Fibroblast of gingiva (primary cell): ENCODE data around the gene PPP2R2B.
"Not testable (repeated sequence)": the region's sequence is repeated elsewhere in the genome, so short reads cannot be mapped to it uniquely, and the experiment has no call there.

ENCODE experiments used
- DNase-seq: peaks from one replicate; pipeline ENCODE4 v3.0.0-alpha.2; 2011; ENCODE audit warnings: low read depth

PPP2R2B gene

GRCh38 chr5:146652547-146652946 is 226.0 kb downstream of the PPP2R2B start:
- DNase-seq, result no peak

- no peak for DNase-seq
These were observed 230.8 kb downstream of the PPP2R2B start for GRCh38 chr5:146647656-146648199.

GRCh38 chr5:146646441-146646840 is 232.1 kb downstream of the PPP2R2B start:
- no peak for DNase-seq

DNA sequence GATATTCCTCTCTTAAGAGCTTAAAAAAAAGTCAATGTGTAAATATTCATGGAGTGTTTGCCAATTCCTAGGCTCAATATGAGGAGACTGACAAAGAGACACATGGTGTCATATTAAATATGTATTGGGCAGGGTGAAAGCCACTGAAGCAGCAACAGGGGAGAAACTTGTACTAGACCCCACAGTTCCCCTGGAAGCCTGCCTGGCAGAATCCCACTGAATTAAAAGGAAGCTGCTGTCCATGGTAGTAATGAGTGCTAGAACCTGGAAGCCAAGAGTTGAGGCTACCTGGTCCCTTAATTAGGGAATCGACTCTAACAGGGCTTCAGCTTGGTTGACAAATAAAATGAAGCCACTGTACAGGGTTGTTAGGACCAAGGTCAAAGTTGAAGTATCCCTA is 233.2 kb downstream of the PPP2R2B start:
- no peak for DNase-seq

DNA sequence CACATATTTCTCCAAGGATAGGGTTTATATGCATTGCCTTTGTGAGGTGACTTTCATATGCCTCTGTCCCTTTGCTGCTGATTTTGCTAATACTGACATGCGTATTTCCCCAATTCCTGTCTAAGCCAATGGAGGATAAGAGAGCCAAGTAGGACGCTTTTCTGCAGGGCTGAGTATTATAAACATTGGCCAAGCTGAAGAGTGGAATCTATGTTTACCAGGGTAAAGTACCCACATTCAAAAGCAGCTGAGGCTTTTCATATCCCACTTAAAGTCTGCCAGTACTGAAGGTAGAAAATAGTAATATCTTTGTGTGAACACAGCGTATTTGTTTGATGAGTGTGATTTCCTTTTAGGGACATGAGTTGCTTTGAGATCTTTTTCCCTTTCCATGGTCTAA is 233.7 kb downstream of the PPP2R2B start:
- no peak for DNase-seq

DNA sequence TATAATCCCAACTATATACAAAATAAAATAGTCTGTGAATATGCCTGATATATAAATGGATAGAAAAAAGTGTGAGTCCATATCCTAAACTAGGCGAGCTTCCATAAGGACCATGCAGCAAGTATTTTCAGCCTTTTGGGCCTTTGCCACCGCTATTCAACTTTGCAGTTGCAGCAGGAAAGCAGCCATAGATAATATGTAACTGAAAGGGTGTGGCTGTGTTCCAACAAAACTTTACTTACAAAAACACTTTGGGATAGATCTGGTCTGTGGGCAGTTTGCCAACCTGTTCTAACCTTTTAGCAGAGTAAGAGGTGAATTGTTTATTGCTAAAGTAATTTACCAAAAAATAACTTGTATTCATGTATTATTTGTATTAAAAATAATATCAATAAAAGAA is 234.8 kb downstream of the PPP2R2B start:
- DNase-seq, result no peak

DNA sequence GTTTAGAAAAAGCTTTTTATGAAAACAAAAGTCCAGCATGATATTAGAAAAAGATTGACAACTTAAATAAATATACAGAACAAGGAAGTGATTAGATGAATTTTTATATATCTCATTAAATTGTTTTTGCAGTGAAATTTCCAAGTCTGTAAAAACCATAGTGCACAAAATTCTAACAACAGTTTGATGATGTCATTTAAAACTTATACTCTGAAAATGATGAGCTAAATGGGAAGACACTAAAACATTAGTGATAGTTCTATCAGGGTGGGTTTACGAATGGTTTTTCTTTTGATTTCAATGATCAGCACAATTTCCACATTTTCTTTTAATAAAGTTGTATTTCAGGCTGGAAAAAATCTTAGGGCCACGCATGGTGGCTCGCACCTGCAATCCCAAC is 236.1 kb downstream of the PPP2R2B start:
- no peak for DNase-seq

GRCh38 chr5:146641941-146642340 is 236.6 kb downstream of the PPP2R2B start:
- DNase-seq, result no peak

DNA sequence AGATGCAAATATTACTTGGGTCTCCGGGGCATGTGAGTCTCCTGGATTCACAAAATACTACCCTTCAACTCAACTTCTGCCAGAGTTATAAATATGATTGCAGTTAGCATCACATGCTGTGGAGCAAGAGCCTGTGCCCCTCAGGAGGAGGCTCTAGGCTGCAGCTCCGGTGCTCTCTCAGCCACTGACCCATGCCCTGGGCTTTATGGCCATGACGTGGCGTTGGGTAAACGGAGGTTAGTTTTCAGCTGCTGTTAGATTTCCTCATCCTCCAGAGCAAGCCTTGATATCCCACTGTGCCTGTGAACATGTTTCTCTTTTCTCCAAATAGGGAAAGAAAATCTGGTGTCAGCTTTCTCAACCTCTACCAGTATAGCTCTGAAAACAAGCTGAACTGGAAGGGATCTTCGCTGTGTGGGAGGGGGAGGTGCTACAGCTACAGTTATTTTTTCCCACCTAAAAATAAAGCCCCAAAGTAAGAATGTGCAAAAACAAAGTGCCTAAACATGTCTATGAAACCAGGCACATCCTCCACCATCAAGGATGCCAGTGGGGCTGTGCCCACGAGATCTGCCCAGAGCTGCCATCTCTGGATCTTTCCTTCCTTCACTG is 238.2 kb downstream of the PPP2R2B start:
- DNase-seq, result no peak

- DNase-seq, result no peak
These were observed 243.1 kb downstream of the PPP2R2B start for GRCh38 chr5:146635443-146635842.

GRCh38 chr5:146633323-146633764 is 245.2 kb downstream of the PPP2R2B start:
- DNase-seq, result no peak

GRCh38 chr5:146632620-146633322 is 245.8 kb downstream of the PPP2R2B start:
- DNase-seq, result no peak

GRCh38 chr5:146630472-146630871 is 248.1 kb downstream of the PPP2R2B start:
- no peak for DNase-seq

DNA sequence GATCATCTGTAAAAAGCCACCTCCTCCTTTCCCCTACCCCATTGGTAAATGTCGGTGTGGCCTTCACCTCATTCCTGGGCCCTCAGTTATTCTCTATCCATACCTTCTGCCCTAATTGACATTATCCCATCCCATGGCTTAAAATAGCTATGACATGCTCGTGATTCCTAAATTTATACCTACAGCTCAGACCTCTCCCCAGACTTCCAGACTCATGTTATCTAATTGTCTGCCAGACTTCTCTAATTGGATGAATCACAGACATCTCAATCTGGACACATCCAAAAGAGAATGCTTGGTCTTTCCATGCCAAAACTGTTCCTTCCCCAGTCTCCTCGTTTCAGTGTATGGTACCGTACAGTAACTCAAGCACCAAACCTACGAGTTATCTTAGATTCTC is 249.6 kb downstream of the PPP2R2B start:
- DNase-seq, result no peak

- DNase-seq, result no peak
These were observed 251.6 kb downstream of the PPP2R2B start for GRCh38 chr5:146626936-146627335.

DNA sequence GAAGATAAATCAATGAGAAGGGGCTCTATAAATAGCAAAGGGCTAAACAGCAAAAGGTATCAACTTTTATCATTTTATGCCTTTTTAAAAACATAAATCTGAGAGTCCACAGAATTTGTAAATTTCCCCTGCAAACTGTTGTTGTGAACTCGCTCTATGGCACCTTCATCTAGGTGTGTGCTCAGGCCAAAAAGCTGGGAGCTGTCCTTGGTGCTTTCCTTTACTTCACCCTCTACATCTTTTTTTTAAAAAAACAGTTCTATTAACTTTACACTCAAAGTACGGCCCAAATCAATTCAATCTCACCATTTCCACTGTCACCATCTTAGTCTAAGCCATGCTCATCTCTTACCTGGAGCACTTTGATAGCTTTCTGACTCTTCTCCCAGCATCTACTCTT is 254.4 kb downstream of the PPP2R2B start:
- DNase-seq, result no peak

DNA sequence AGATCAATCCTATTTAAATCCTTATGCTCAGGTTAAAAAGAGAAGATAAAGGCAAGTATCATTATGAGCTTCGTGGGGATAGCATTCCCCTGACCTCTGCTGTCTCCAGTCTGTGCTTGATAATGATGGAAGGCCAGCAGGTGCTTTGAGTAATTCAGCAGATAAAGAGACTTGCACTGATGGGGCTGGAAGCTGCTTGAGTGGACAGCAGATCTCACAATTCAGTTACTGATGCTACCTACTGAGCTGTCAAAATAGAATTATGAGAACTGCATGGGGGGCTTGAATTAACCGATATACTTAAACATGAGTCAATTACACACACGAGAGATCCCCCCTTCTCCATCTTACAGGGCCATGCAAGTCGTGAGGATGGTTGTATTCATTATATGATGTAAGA is 254.9 kb downstream of the PPP2R2B start:
- no peak for DNase-seq

- DNase-seq, result no peak
These were observed 255.5 kb downstream of the PPP2R2B start for GRCh38 chr5:146623009-146623408.

DNA sequence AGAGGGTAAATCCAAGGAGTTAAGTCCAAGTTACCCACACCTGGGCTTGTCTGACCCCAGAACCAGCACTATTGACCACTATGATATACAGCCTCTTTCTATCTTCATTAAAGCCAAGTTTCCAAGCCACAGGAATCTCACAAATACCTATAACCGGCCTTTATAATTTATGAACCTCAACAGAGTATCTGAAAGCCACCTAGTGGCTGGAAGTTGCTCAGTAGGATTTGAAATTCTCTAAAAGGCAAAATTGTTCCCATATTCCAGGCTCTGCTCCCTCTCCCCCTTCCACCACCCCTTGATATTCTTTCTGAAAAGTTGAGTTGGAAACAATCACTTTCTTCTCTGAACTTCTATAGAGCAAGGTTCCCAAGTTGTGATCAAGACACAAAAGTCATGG is 256.2 kb downstream of the PPP2R2B start:
- no peak for DNase-seq

DNA sequence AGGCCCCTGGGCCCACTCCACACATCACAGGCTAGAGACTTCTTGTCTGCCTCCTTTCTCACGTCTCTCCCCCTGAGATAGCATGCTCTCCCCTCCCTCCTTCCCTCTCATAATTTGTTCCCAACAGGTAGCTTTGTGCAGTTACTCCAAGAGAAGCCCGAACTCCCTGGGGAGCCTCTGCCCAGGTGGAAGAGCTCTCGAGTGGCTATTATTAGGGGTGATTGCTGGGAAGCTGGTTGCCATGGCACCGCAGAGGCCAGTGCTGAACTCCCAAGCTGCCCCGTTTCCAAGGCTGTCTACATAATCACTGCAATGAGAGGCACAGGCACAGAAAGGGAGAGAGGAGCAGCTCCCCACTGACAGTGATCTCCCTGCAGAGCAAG is 257.9 kb downstream of the PPP2R2B start:
- DNase-seq, result no peak

- DNase-seq, result no peak
These were observed 258.4 kb downstream of the PPP2R2B start for GRCh38 chr5:146620031-146620668.

DNA sequence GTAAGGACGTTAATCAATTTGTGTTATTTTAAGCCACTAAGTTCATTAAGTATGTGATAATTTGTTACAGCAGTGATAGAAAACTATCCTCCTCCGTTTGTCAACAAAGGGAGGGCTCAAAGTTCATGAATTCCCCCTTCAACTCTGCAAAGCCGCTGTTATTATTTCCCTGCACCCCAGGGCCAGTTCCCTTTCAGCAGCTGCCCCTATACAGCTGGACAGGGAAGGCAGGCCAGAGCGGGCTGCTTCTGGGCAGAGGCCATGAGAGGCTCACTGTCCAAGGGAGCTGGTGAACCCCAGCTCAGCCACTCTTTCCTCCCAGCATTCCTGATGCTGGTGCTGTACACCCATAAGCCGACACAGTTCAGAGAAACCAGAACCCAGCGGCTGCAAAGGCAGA is 260.1 kb downstream of the PPP2R2B start:
- DNase-seq, result no peak

- DNase-seq, result not testable (repeated sequence)
These were observed 268.8 kb downstream of the PPP2R2B start for GRCh38 chr5:146609731-146610130.
